HEK293 (cell line): ENCODE results near the gene EVI5.

Experiments used
- KLF8 ChIP-seq: fragments of 450-650 bp; formaldehyde crosslinking; IDR thresholded peaks from 2 replicates; pipeline ENCODE4 v1.5.1; 2016; ENCODE audit warnings: missing biosample characterization, missing genetic modification characterization
- MZF1 ChIP-seq: fragments of 450-650 bp; formaldehyde crosslinking; IDR thresholded peaks from 2 replicates; pipeline ENCODE4 v1.5.1; 2017; ENCODE audit warnings: missing biosample characterization, missing genetic modification characterization, borderline replicate concordance
- PATZ1 ChIP-seq: fragments of 450-650 bp; formaldehyde crosslinking; IDR thresholded peaks from 2 replicates; pipeline ENCODE4 v1.5.1; 2016; ENCODE audit warnings: missing biosample characterization, missing genetic modification characterization
- TRIM28 ChIP-seq: IDR thresholded peaks from 2 replicates; pipeline ENCODE4 v1.6.1; 2011; ENCODE audit warnings: low read length, control low read depth, borderline replicate concordance
- ZBTB20 ChIP-seq: fragments of 450-650 bp; formaldehyde crosslinking; IDR thresholded peaks from 2 replicates; pipeline ENCODE4 v1.5.1; 2016; ENCODE audit warnings: missing biosample characterization, missing genetic modification characterization
- ZBTB21 ChIP-seq: fragments of 450-650 bp; formaldehyde crosslinking; IDR thresholded peaks from 2 replicates; pipeline ENCODE4 v1.5.1; 2017; ENCODE audit warnings: missing biosample characterization, missing genetic modification characterization
- ZBTB7A ChIP-seq: fragments of 450-650 bp; formaldehyde crosslinking; IDR thresholded peaks from 2 replicates; pipeline ENCODE4 v1.5.1; 2016; ENCODE audit warnings: low read depth, missing biosample characterization, missing genetic modification characterization
- ZNF133 ChIP-seq: fragments of 450-650 bp; formaldehyde crosslinking; IDR thresholded peaks from 2 replicates; pipeline ENCODE4 v1.5.1; 2016; ENCODE audit warnings: missing biosample characterization, missing genetic modification characterization
- ZNF155 ChIP-seq: fragments of 450-650 bp; formaldehyde crosslinking; IDR thresholded peaks from 2 replicates; pipeline ENCODE4 v1.5.1; 2016; ENCODE audit warnings: missing biosample characterization, missing genetic modification characterization
- ZNF211 ChIP-seq: fragments of 450-650 bp; formaldehyde crosslinking; IDR thresholded peaks from 2 replicates; pipeline ENCODE4 v1.5.1; 2016; ENCODE audit warnings: low read depth, missing biosample characterization, missing genetic modification characterization
- ZNF23 ChIP-seq: fragments of 450-650 bp; formaldehyde crosslinking; IDR thresholded peaks from 2 replicates; pipeline ENCODE4 v1.5.1; 2016; ENCODE audit warnings: missing biosample characterization, missing genetic modification characterization, borderline replicate concordance
- ZNF24 ChIP-seq: fragments of 450-650 bp; formaldehyde crosslinking; IDR thresholded peaks from 2 replicates; pipeline ENCODE4 v1.5.1; 2016; ENCODE audit warnings: missing biosample characterization, missing genetic modification characterization
- ZNF292 ChIP-seq: fragments of 450-650 bp; formaldehyde crosslinking; IDR thresholded peaks from 2 replicates; pipeline ENCODE4 v1.5.1; 2016; ENCODE audit warnings: low read depth, missing biosample characterization, missing genetic modification characterization, borderline replicate concordance
- ZNF362 ChIP-seq: fragments of 450-650 bp; formaldehyde crosslinking; IDR thresholded peaks from 2 replicates; pipeline ENCODE4 v1.5.1; 2016; ENCODE audit warnings: missing biosample characterization, missing genetic modification characterization
- ZNF394 ChIP-seq: fragments of 450-650 bp; formaldehyde crosslinking; IDR thresholded peaks from 2 replicates; pipeline ENCODE4 v1.5.1; 2016; ENCODE audit warnings: missing biosample characterization, missing genetic modification characterization, mild to moderate bottlenecking, moderate library complexity, borderline replicate concordance
- ZNF416 ChIP-seq: fragments of 450-650 bp; formaldehyde crosslinking; IDR thresholded peaks from 2 replicates; pipeline ENCODE4 v1.5.1; 2016; ENCODE audit warnings: missing biosample characterization, missing genetic modification characterization
- ZNF488 ChIP-seq: fragments of 450-650 bp; formaldehyde crosslinking; IDR thresholded peaks from 2 replicates; pipeline ENCODE4 v1.5.1; 2016; ENCODE audit warnings: missing biosample characterization, missing genetic modification characterization
- ZNF510 ChIP-seq: fragments of 450-650 bp; formaldehyde crosslinking; IDR thresholded peaks from 2 replicates; pipeline ENCODE4 v1.5.1; 2018; ENCODE audit warnings: mild to moderate bottlenecking, missing genetic modification characterization, missing biosample characterization; ENCODE audit not compliant: insufficient replicate concordance
- ZNF518A ChIP-seq: fragments of 450-650 bp; formaldehyde crosslinking; conservative IDR thresholded peaks from 2 replicates; pipeline ENCODE4 v1.5.1; 2016; ENCODE audit warnings: low read depth, missing biosample characterization, missing genetic modification characterization
- ZNF521 ChIP-seq: fragments of 450-650 bp; formaldehyde crosslinking; IDR thresholded peaks from 2 replicates; pipeline ENCODE4 v1.5.1; 2017; ENCODE audit warnings: missing biosample characterization, mild to moderate bottlenecking, missing genetic modification characterization
- ZNF561 ChIP-seq: fragments of 450-650 bp; IDR thresholded peaks from 2 replicates; pipeline ENCODE4 v1.5.1; 2018; ENCODE audit warnings: missing biosample characterization, missing genetic modification characterization, borderline replicate concordance
- ZNF610 ChIP-seq: fragments of 450-650 bp; formaldehyde crosslinking; IDR thresholded peaks from 2 replicates; pipeline ENCODE4 v1.5.1; 2016; ENCODE audit warnings: missing biosample characterization, missing genetic modification characterization, borderline replicate concordance
- ZNF621 ChIP-seq: fragments of 450-650 bp; formaldehyde crosslinking; IDR thresholded peaks from 2 replicates; pipeline ENCODE4 v1.5.1; 2017; ENCODE audit warnings: missing biosample characterization, missing genetic modification characterization
- ZNF645 ChIP-seq: fragments of 450-650 bp; formaldehyde crosslinking; IDR thresholded peaks from 2 replicates; pipeline ENCODE4; 2016; ENCODE audit warnings: missing biosample characterization, missing genetic modification characterization
- ZNF677 ChIP-seq: fragments of 450-650 bp; IDR thresholded peaks from 2 replicates; pipeline ENCODE4 v1.5.0; 2018; ENCODE audit warnings: missing biosample characterization, mild to moderate bottlenecking, missing genetic modification characterization, moderate library complexity
- ZNF747 ChIP-seq: fragments of 450-650 bp; formaldehyde crosslinking; IDR thresholded peaks from 2 replicates; pipeline ENCODE4 v1.5.1; 2016; ENCODE audit warnings: missing biosample characterization, missing genetic modification characterization
- ZNF768 ChIP-seq: fragments of 450-650 bp; formaldehyde crosslinking; IDR thresholded peaks from 2 replicates; pipeline ENCODE4 v1.5.1; 2018; ENCODE audit warnings: missing biosample characterization, mild to moderate bottlenecking, missing genetic modification characterization
- ZNF777 ChIP-seq: fragments of 450-650 bp; formaldehyde crosslinking; IDR thresholded peaks from 2 replicates; pipeline ENCODE4 v1.5.1; 2017; ENCODE audit warnings: missing biosample characterization, missing genetic modification characterization, borderline replicate concordance
- ZNF792 ChIP-seq: fragments of 450-650 bp; formaldehyde crosslinking; IDR thresholded peaks from 2 replicates; pipeline ENCODE4 v1.5.1; 2016; ENCODE audit warnings: missing biosample characterization, missing genetic modification characterization

EVI5 gene

GRCh38 chr1:92486251-92487077 is 298.4 kb downstream of the EVI5 start, which contains the start of gene GFI1 (continued):
- TF ChIP-seq MZF1 (tag by site-specific recombination), result 0 out of 2 replicates have a peak, but pooled peaks have one; percentile 17
- no peak for TF ChIP-seq ZNF362 (tag by site-specific recombination)
- TF ChIP-seq ZNF521 (tag by site-specific recombination), result no peak
- TF ChIP-seq TRIM28, result no peak
- TF ChIP-seq ZBTB21 (tag by site-specific recombination), result no peak
- no peak for TF ChIP-seq ZNF510 (tag by site-specific recombination)
- TF ChIP-seq KLF8 (tag by site-specific recombination), result no peak
- TF ChIP-seq ZNF394 (tag by site-specific recombination), result no peak
- TF ChIP-seq ZNF768, result 0 out of 2 replicates have a peak, but pooled peaks have one; percentile 6
- no peak for TF ChIP-seq ZNF23
- TF ChIP-seq ZNF211 (tag by site-specific recombination), result no peak
- no peak for TF ChIP-seq ZNF416 (tag by site-specific recombination)
- TF ChIP-seq PATZ1 (tag by site-specific recombination), result peak; percentile 84
- TF ChIP-seq ZNF24, result no peak
- TF ChIP-seq ZNF561 (tag by site-specific recombination), result peak; percentile 92
- TF ChIP-seq ZNF621 (tag by site-specific recombination), result no peak
- no peak for TF ChIP-seq ZNF777 (tag by site-specific recombination)
- no peak for TF ChIP-seq ZNF677 (tag by site-specific recombination)
- TF ChIP-seq ZNF133 (tag by site-specific recombination), result no peak
- no peak for TF ChIP-seq ZNF292
- TF ChIP-seq ZNF610 (tag by site-specific recombination), result no peak; the same call in 1 of the 2 replicates
- TF ChIP-seq ZNF792 (tag by site-specific recombination), result no peak
- no peak for TF ChIP-seq ZNF645 (tag by site-specific recombination)
- no peak for TF ChIP-seq ZNF747 (tag by site-specific recombination)
- TF ChIP-seq ZNF518A, result no peak
- TF ChIP-seq ZNF488, result no peak
- no peak for TF ChIP-seq ZBTB7A (tag by site-specific recombination)
- no peak for TF ChIP-seq ZNF155
- peak; percentile 87 for TF ChIP-seq ZBTB20 (tag by site-specific recombination)
